Muscle of arm (tissue), 12 donors: ENCODE measurements around the gene FOXB1. TPM values are rescaled to one million over a fixed set of nuclear protein-coding genes. Genes with fewer than 3 reads are reported as not detected.

Source experiments
- DNase-seq: peaks from one replicate; pipeline ENCODE4 v3.0.0-alpha.2; 2013
- polyA plus RNA-seq, 12 donors: library from polyadenylated mRNA; unstranded; fragments of 120-200 nt; gene quantifications; one replicate each; pipeline ENCODE4 v1.2.1, GENCODE V29; 2013; ENCODE audit not compliant: insufficient read length in 12 of 12

FOXB1 gene
- polyA plus RNA-seq, 12 donors, result not detected

DNA sequence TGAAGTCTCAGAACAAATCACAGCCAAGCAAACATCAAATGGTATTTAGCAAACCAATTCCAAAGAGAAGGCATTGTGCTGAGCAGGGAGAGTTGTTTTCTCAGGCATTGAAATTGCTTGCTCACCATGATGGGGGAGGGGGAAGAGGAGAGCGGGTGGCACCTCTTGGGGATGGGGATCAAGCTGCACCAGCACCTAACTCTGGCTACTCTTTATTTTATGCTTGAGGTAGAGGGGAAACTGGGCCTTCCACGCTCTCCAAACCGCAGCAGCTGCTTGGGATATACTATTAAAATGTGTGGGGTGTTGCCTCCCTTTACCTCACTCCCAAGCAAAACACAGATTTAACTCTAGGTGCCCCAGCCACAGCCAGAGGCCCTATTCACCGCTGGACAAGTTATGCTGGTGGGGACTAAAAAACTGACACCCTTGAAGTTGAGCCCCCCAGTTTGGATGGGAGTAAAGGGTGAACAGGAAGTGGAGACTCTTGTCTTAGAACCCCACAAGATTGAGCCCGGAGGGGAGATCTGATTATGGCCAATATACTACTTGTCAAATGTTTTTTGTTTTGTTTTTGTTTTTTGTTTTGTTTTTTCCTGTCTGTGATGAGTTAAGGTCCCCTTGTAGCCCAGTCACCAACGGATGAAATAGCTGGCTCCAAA is 5.0 kb upstream of the FOXB1 start:
- DNase-seq, result no peak

DNA sequence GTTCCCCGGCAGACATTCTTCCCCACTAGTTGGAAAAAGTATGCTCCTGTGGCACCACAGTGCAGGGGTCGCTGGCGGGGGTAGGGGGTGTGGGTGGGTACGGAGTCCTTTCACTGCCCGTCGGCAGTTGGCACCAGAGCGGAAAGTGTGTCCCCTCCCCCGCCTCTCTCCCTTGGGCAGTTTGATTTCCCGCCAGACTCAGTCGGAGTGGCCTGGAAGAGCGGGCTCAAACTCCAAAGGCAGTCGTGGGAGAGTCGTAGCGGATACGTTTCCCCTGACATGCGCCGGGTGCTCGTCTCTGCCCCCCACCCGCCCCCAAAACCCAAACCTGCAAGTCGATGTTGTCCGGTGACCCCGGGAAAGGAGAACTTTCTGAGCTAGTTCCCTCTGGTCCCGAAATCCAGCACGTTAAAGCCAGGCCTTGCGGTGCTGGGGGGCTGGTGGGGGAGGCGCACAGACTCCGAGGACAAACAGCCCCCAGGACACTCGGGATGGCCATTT is 4.4 kb upstream of the FOXB1 start:
- DNase-seq, result no peak

DNA sequence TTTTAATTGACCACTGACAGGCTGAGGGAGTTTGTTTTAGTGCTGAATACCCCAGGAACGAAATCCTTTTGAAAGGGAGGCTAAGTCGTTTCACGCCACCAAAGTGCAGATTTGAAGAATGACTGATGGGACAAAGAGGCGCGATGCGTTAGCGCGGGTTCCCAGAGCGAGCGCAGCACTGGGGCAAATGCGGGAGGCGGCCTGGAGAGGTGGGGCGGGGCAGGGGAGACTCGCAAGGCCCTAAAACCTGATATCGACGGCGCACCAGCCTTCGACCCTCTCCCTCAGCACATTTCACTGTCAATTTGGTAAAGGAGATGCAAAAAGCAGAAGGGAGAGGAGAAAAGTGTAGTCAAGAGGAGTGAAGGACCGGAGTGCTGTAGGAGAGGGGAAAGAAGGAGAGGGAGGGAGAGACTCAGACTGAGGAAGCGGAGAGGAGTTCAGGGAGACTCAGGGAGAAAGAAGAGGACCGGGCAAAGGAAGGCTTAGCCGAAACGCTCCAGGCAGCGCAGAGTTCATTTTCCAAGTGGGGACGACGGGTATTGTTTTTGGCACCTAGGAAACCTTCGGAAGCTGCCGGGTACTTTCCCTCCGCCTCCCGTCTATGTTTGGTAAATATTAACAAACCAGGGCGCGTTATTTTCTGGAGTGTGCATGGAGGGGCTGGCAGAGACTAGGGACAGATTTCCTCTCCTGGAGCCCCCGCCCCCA is 3.8 kb upstream of the FOXB1 start:
- DNase-seq, result no peak

DNA sequence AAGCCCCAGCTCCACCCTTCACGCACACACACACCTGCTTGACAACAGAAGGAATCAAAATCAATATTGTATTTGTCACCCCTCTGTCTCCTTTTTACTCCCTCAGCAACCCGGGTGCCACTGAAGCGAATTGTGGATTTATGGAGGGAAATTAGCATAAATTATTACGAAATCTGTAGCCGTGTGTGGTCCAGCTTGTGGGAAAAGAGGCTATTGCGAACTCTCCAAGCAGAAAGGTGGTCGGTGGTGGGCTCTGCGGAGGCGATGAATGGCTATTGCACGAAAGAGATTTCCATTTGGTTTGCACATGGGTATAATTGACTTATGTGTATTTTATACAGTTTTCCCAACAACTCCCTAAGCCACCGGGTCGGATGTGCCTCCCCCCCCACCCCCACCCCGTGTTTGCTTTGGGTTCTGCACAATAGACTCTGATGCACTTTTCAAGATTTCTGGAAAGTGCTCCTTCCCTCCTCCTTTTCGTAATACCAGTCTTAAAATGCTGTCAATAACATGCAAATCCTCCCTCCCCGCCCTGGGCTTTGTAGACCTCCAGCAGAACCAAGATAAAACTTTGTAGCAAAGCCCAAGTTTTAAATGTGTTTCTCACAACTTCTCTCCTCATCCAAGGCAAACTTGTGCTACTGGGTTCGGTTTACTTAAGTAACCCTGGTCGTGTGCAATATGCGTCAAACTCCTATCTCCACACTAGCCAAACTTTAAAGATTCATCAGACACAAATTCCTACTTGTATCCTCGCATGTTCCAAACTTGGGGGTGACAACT is 3.1 kb upstream of the FOXB1 start:
- DNase-seq, result no peak

DNA sequence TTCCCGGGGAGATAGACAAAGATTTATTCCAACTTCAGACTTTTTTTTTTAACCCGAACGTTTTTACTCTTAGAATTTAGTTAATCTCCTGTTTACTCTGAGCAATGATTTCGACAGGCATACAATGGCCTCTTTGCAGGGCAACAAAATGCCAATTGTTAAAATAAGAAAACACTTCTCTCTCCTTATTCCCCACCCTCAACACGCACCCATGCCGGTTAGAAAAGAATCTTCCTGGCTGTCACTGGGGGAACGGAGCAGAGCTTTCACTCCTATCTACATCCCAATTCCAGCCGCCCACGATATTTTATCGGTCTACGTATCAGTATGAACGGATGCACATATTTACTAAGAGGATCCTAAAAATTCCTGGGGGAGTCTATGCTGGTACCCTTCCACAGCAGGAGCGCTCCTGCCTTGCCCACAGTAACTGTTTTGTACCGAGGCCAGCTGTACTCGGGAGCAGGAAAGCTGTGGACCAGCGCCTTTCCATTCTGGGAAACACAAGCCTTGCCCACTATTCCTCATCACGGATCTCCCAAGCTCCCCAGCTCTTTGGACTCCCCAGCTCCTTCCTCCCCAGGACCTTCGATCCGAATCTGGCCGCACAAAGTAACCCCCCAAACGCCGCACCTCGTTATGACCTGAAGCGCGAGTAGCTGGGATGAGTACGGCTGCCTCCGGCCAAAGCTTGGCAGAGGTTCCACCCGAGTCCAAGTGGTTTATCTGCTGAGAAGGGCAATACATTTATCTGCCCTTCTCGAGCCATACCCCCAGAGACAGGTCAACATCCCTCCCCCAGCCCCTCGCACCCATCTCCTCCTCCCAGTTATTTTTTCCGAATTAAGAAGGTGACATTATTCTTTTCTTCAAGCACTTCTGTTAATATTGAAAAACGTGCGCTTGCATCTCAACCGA is 2.2 kb upstream of the FOXB1 start:
- no peak for DNase-seq

DNA sequence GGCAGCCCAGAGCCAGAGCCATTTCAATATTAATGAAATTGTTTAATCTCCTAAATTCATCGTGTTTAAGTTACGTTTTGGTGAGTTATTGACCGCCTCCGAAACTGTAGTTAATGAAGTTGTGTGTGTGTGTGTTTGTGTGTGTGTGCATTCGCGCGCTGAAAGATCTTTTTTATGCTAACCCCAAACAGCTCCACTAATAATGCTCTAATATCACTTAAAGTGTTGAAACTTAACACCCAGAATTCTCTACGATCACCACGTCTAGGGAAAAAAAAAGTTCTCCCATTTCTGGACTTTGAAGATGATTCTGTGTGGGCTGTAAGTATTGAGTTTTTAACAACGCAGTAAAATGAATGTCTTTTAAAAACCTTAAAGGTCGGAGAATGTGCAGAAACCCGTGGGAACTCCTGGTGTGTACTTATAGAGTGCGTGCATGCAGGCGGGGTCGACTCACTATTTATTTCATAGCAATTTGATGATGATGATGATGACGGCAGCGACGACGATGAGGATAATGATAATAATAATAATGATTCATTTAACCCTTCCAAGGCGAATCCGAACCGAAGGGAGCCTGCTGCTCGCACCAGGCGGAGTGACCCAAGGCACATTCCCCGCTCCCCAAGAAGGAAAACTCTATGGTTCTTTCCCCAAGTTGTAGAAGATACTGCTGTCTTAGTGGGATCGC is 1.4 kb upstream of the FOXB1 start:
- no peak for DNase-seq

DNA sequence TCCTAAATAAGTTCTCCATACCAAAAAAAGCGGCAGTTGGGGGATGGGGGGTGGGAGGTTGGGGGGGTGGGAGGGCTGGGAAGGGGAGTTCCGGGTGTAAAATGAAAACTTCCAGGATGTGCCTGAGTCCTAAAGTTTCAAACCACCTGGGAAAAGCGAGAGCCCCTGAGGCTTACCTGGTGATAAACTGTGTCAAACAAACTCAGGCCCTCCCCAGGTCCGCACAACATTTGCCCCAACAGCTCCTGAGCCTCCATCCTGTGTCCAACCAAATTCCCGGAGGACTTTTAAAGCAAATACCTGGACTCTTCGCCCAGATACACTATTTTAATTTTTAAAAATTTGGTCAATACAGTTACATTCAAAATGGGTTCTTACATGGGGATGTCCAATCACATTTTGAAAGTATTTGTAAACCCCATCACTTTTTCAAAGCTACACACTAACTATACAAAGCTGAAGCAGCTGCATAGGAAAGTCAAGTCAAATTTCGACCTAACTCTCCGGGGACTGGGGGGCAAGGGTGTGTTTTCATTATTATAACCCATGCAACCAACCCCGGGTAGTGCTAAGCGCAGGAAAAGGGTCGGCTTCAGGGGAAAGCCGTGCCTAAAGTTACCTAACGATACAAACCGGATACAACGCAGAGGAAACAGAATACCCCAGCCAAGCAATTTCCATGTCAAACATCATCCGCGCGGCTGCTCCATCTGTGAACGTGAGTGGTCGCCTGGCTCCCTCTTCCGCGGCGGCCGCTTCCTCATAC is 685 bp upstream of the FOXB1 start:
- DNase-seq, result no peak

DNA sequence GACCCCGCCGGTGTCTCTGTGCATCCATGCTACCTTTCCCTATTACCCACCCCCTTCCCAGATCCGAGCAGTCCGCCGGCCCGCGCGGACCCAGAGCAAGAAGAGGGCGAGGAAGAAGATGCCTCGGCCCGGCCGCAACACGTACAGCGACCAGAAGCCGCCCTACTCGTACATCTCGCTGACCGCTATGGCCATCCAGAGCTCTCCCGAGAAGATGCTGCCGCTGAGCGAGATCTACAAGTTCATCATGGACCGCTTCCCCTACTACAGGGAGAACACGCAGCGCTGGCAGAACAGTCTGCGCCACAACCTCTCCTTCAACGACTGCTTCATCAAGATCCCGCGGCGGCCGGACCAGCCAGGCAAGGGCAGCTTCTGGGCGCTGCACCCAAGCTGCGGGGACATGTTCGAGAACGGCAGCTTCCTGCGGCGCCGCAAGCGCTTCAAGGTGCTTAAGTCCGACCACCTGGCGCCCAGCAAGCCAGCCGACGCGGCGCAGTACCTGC is 788 bp downstream of the FOXB1 start:
- no peak for DNase-seq

DNA sequence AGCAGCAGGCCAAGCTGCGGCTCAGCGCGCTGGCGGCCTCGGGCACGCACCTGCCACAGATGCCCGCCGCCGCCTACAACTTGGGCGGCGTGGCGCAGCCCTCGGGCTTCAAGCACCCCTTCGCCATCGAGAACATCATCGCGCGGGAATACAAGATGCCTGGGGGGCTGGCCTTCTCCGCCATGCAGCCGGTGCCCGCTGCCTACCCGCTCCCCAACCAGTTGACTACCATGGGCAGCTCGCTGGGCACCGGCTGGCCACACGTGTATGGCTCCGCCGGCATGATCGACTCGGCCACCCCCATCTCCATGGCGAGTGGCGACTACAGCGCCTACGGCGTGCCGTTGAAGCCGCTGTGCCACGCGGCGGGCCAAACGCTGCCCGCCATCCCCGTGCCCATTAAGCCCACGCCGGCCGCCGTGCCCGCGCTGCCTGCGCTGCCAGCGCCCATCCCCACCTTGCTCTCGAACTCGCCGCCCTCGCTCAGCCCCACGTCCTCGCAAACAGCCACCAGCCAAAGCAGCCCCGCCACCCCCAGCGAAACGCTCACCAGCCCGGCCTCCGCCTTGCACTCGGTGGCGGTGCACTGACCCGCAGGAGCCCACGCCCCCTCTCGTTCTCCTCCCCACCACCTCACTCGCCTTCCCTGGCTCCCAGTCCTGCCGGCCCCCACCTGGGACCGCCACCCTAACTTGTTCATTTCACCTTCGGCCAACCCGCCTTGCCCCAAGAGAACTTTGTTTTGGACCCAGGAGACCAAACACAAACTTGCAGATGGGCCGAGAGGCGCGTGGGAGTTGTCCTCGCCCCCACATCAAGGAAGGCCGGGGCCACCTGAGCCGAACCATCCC is 1.5 kb downstream of the FOXB1 start:
- no peak for DNase-seq

DNA sequence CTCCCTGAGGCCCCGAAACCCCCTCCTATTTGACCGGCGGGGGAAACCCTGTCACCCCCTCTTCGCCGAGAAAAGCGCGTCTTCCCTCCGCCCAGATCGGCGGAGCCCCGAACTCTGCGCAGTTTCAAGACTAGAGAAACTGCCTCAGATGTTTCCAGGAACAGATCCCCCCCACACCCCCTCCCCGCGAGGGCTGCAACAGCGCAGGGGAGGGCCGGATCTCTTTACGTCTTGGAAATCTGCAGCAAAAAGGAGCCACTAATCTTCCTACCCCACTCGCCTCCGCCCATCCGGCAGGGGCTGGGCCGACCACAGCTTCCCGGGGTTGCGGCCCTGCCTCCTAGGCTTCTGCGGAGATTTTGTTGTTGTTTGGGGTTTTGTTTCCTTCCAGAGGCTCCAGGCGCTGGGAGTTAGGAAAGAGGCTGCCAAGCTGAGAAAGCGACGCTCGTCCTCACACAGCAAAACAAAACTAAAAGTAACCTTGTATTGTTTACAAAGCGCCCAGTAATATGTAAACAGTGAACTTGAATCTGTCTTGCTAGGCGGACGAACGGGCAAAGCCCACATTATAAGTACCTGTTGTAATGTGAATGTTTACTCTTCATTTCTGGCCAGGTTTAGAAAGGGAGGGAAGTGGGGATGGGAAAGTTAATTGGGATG is 2.2 kb downstream of the FOXB1 start:
- no peak for DNase-seq

DNA sequence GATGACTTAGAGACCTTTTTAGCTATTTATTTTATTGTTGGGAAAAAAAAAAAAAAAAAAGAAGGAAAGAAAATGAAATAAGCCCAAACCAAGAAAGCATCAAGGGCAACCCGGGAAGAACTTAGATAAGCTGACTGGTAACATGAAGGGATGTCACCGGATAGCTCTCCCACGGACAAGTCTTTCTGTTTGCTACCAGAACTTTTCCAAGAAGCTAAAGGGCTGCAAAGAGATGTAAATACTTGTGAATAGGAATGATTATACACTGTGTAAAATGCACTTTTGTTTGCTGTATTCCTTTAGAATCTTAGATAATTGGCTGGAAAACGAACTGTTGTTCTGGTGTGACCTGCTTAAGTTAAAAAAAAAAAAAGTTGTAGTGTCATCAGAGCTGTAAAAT is 2.8 kb downstream of the FOXB1 start:
- DNase-seq, result no peak

DNA sequence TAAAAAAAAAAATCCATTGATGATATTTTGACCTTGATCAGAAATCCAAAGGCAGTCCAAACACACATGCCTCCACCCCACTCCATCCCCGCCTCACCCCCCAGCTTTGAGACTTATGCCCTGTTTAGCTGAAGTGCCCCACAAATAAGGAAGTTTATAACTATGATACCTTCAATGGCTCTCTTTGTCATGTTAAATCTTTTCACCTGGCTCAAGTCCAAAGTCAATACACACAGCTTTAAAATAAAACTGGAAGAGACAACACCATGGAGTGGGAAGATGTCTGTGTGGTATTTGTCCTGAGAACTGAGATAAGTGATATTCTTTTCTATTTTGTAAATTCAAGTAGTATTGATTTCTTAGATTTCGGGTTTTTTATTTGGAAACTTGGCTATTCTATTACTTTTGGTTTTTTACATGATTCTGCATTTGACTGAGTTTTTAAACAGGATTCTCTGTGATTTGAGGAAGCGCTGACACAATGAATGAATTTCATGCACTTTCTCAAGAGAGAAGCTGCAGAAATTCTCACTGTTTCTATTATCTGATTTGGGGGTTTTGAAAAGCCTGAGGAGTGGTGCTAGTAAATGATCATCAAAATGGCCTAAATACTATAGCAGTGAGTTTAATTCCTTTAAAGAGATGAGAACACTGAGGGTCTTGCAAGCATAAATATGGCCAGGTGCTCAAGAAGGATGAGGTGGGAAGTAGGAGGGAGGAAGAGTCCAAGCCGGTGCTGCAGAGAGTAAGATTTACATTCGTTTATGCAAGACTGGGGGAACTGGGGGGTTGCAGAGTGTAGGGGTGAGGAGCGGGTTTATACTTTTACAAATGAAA is 5.2 kb downstream of the FOXB1 start:
- DNase-seq, result no peak

DNA sequence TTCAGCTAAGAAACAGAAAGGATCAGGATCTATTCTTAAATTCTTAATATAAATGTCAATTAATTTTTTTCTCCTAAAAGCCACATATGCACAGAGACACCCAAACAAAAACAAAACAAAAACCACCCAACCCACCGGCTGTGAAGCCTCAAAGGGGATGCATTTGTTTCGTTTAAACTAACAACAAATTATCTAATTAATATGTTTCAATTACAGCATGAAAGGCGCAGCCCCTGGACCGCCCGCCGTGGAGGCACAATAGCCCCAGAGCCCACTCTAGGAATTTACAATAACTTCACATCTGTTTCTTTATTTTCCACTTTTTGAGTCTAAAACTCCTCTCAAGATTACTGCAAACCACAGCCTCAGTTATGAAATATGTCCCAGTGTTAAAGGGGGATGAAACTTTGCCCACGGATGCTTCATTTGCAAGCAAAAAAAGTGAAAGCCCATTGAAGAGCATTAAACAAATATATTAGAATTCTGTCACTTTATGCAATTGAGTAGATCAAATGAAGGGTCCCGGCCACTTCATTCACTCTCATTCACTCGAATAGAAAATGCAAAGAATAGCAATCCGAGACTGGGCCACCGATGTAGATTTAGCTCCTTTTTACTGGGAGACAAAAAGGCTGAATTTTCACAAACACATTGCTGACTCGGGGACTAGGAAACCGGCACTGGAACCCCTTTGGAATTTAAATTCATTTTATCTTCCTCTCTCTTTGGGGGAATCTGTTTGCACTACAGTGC is 6.0 kb downstream of the FOXB1 start:
- DNase-seq, result no peak

DNA sequence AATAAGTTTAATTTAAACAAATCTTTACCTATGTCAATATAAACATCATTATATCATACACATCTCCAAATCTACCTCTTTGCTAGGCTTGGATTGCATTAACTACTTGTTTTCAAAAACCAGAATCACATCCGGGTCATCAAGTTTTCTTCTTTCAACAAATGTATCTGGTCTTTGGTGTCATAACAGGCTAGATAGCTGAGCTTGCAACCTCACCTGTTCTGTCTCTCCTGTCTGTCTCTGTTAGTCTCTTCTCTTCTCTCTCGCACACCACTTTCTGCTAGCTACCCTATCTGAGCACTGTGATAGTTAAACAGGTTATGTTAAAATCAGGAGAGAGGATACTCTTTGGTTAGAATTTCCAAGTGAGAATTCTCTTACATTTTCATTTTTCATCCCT is 6.7 kb downstream of the FOXB1 start:
- no peak for DNase-seq

DNA sequence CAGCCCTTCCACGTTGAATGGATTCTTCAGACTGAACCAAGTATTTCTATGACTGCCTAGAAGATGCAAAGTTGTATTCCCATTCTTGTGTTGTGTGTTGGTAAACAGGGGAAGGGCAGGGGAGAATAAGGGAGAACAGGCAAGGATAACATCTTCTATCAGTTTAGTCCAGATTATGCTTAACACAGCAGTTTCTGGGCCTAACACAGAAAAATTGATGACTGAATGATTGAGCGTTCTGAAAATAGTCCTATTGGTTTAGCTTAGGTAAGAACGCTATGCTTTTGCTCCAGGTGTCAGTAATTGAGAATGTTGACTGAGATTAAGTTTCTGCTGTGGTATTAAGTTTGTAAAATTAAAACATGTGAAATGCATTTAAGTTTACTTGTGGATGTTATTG is 8.6 kb downstream of the FOXB1 start:
- DNase-seq, result no peak
